SKM-1 treated with dmso at 0.1 percent for 144 hours (cell line): ENCODE measurements around the gene TAAR5.
A peak's percentile ranks its signal among the peaks of the same experiment; 100 is the strongest.
"Not testable (repeated sequence)": the region's sequence is repeated elsewhere in the genome, so short reads cannot be mapped to it uniquely, and the experiment has no call there.

Source experiments
- DNase-seq: peaks from one replicate; lab custom pipeline; 2025; ENCODE audit not compliant: unreplicated experiment; lab: John Stamatoyannopoulos, UW

TAAR5 gene

GRCh38 chr6:132589454-132589853 lies at the start of gene TAAR5:
Gene TAAR5 (minus strand): TSS chr6:132589741. CDS start chr6:132589686, 55 bp downstream.
- DNase-seq = no peak

GRCh38 chr6:132637135-132637534 lies 47.6 kb upstream of the TAAR5 start:
- not testable (repeated sequence) for DNase-seq

- not testable (repeated sequence) for DNase-seq
Measured at GRCh38 chr6:132635906-132636305, 46.4 kb upstream of the TAAR5 start.

- not testable (repeated sequence) for DNase-seq
Measured at GRCh38 chr6:132635288-132635687, 45.7 kb upstream of the TAAR5 start.

- DNase-seq = no peak
Measured at GRCh38 chr6:132634796-132635195, 45.3 kb upstream of the TAAR5 start.

- DNase-seq = no peak
Measured at GRCh38 chr6:132633362-132633761, 43.8 kb upstream of the TAAR5 start.

- DNase-seq = no peak
Measured at GRCh38 chr6:132624175-132624574, 34.6 kb upstream of the TAAR5 start, which contains the start of gene TAAR2. Gene TAAR2 (minus strand): TSS chr6:132624275. CDS start chr6:132624275, 0 bp downstream.

GRCh38 chr6:132623106-132623845 lies 33.7 kb upstream of the TAAR5 start:
- no peak for DNase-seq

- no peak for DNase-seq
Measured at GRCh38 chr6:132616677-132617076, 27.1 kb upstream of the TAAR5 start.

GRCh38 chr6:132614554-132614953 lies 25.0 kb upstream of the TAAR5 start:
- DNase-seq = no peak

GRCh38 chr6:132612449-132613108 lies 23.0 kb upstream of the TAAR5 start:
- DNase-seq = no peak

- no peak for DNase-seq
Measured at GRCh38 chr6:132611616-132612015, 22.1 kb upstream of the TAAR5 start.

- DNase-seq = no peak
Measured at GRCh38 chr6:132607544-132608233, 18.1 kb upstream of the TAAR5 start.

- no peak for DNase-seq
Measured at GRCh38 chr6:132604635-132605152, 15.2 kb upstream of the TAAR5 start.

- not testable (repeated sequence) for DNase-seq
Measured at GRCh38 chr6:132600900-132601299, 11.4 kb upstream of the TAAR5 start.

GRCh38 chr6:132598473-132598872 lies 8.9 kb upstream of the TAAR5 start:
- DNase-seq = peak; percentile 51

- no peak for DNase-seq
Measured at GRCh38 chr6:132596201-132596600, 6.7 kb upstream of the TAAR5 start.

GRCh38 chr6:132592855-132593254 lies 3.3 kb upstream of the TAAR5 start:
- DNase-seq = peak; percentile 85

GRCh38 chr6:132590362-132590761 lies 821 bp upstream of the TAAR5 start:
- no peak for DNase-seq

- DNase-seq = peak; percentile 87
Measured at GRCh38 chr6:132587424-132587823, 2.1 kb downstream of the TAAR5 start.

- no peak for DNase-seq
Measured at GRCh38 chr6:132584698-132585097, 4.8 kb downstream of the TAAR5 start.

- DNase-seq = peak; percentile 2
Measured at GRCh38 chr6:132571774-132572173, 17.8 kb downstream of the TAAR5 start.
